Glomerular visceral epithelial cell (primary cell): ENCODE measurements around the gene HSPA1B.
"Not testable (repeated sequence)": the region's sequence is repeated elsewhere in the genome, so short reads cannot be mapped to it uniquely, and the experiment has no call there.

Experiments
- DNase-seq: peaks from one replicate; pipeline ENCODE4 v3.0.0-alpha.2; 2016; ENCODE audit errors: extremely low spot score

Gene HSPA1B

DNA sequence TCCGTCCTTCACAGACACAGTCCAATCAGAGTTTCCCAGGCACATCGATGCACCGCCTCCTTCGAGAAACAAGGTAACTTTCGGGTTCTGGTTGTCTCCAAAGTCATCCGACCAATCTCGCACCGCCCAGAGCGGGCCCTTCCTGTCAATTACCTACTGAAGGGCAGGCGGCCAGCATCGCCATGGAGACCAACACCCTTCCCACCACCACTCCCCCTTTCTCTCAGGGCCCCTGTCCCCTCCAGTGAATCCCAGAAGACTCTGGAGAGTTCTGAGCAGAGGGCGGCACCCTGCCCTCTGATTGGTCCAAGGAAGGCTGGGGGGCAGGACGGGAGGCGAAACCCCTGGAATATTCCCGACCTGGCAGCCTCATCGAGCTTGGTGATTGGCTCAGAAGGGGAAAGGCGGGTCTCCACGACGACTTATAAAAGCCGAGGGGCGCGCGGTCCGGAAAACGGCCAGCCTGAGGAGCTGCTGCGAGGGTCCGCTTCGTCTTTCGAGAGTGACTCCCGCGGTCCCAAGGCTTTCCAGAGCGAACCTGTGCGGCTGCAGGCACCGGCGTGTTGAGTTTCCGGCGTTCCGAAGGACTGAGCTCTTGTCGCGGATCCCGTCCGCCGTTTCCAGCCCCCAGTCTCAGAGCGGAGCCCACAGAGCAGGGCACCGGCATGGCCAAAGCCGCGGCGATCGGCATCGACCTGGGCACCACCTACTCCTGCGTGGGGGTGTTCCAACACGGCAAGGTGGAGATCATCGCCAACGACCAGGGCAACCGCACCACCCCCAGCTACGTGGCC is at the start of gene HSPA1B:
Gene HSPA1B (plus strand): TSS at position 453 of the 794 bp plus-strand sequence. CDS start 213 bp downstream, at position 666.
- DNase-seq: peak; percentile 100

DNA sequence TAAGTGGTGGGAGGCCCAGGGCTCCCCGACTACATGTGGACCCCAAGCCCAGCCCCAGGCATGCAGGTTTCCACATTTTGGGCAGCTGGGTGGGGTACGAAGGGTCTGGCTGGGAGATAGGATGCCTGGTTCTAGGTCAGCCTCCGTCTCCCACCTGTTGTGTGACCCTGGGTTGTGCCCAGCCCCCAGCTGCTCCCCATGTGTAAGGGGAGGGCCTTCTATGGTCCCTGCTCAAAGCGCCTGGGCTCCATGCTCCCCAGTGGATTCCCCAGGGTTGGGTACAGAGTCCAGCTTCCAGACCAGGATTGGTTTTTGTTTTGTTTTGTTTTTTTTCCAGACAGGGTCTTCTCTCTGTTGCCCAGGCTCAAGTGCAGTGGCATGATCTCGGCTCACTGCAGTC is 49.3 kb upstream of the HSPA1B start:
- no peak for DNase-seq

DNA sequence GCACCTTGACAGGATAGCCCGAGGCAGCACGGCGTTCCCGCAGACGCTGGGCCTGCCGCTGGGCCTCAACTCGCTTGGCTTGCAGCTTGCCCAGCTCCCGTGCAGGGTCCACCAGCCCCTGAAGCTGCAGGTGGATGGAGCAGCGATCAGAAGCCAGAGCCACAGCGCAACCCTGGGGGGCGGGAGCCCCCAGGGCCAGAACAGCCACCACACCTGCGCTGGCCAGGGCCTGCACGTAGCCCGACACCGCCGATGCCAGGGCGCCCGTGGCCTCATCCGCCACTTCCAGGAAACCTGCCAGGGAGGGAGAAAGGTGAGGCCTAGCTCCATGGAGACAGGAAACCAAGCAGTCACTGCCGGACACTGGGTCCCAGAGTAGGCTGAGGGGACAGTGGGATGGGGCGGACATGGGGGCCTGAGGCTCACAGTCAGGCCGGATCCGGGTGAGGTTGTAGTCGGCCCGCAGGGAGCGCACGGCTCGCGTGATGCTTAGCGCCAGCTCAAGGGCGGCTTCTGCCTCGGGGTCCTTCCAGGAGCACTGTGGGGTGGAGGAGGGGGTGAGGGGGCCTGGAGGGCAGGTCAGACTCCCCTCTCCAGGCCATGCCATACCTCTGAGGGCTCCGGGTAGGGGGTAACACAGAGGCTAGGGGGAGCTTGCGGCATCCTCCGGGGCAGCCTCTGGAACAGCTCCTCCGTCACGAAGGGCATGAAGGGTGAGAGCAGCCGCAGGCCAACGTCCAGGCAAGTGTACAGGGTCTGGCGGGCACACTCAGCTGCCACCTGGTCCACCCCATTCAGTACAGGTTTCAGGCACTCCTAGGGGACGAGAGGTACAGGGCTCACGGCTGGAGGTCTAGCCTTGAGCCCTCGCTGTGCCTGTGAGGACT is 48.3 kb upstream of the HSPA1B start:
- no peak for DNase-seq

DNA sequence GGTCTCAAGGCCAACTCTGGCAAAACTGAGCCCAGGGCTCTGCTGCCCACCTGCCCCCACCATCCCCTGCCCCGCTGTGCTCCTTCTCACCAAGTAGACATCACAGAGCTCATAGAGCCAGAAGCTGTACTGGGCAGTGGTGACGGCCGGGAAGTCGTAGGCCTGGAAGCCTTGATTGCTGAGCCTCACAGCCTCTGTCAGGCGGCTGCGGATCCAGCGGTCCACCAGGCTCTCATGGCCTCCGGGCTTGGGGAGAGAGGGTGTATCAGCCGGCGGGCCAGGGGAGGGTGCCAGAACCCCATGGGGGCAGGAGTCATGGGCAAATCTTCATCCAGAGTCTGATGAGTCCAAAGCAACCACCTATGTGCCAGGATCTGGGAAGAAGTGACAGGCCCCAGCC is 47.6 kb upstream of the HSPA1B start:
- no peak for DNase-seq

DNA sequence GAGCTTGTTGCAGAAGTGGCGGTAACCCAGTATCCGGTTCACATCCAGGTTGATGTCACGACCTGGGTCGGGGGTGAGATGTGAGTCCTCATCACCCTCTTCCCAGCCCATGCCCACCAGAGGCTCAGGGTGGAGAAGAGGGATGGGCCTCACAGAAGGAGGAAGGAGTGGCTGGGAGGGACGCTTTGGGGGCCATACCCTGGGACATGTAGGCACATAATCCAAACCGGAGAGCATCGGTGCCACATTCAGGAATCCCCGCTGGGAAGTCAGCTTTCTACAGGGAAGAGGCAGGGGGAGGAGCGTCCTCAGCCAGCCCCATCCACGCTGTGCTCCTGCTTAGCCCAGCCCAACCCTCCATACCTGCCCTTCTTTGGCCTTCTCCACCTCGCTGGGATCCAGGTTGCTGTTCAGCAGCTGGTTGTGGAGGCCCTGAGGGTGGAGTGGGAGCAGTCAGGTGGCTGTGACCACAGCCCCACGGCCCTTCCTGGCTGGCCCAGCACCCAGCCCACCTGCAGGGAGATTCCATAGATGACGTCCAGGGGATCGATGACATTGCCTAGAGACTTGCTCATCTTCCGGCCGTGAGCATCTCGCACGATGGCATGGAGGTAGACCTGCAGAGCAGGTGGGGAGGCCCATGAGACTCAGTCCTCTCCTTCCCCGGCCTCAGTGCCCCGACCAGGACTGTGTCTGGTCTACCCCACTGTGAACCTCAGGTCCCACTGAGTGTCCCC is 46.9 kb upstream of the HSPA1B start:
- no peak for DNase-seq

DNA sequence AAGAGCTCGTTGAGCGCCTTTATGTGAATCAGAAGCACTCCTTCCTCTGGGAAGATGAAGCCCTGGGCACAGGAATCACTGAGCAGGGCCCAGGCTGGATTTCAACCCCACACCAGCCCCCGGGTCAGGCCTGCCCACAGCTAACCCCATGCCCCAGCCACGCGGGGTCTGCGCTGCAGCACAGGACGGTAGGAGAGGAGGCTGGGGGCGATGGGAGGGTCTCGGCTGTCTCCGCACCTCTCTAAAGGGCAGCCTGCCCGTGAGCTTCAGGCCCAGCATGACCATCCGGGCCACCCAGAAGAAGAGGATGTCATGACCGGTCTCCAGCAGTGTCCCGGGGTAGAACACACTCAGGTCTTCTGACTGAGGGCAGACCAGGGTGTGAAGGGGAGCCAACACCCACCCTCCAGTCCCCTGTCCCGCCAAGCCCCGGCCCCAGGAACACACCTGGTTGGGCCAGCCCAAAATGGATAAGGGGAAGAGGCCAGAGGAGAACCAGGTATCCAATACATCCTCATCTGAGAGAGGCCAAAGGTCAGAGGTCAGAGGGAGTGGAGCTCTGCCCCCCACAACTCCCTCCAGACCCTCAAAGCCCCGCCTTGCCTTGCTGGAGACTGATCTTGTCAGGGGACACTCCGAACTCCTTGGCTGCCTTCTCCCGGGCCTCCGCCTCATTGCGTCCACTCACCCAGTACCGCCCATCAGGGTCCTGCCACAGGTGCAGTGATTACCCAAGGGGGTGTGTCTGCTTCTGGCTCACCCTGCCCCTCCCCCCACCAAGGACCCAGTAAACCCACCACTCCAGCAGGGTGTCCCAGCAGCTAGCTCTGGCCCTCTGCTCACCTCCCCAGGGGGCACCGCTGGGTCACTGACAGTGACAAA is 46.1 kb upstream of the HSPA1B start:
- DNase-seq: no peak

DNA sequence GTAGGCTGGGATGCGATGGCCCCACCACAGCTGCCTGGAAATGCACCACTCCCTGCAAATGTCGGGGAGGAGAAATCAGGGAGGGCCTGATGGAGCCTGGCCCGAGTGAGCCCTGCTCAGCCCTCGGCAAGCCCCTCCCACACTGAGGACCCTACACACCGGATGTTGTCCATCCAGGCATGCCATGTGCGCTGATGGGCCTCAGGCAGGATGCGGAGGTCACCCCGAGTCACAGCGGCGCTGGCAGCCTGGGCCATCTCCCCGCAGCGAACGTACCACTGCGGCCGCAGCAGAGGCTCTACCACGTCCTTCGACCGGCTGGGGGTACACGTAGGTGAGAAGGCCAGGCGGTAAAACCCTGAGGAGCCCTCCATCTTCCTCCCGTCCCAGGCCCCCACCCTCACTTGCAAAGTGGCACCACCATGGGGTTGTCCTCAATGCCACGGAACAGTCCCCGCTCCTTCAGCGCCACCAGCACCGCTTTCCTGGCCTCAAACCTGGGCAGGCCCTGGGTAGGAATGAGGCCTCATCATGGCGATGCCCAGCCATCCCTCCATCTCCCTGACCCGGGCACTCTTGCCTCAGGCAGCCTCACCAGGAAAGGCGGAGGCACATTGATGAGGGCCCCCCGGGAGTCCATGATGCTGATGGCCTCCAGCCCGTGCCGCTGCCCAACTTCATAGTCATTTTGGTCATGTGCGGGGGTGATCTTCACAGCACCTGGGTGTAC is 45.2 kb upstream of the HSPA1B start:
- no peak for DNase-seq

DNA sequence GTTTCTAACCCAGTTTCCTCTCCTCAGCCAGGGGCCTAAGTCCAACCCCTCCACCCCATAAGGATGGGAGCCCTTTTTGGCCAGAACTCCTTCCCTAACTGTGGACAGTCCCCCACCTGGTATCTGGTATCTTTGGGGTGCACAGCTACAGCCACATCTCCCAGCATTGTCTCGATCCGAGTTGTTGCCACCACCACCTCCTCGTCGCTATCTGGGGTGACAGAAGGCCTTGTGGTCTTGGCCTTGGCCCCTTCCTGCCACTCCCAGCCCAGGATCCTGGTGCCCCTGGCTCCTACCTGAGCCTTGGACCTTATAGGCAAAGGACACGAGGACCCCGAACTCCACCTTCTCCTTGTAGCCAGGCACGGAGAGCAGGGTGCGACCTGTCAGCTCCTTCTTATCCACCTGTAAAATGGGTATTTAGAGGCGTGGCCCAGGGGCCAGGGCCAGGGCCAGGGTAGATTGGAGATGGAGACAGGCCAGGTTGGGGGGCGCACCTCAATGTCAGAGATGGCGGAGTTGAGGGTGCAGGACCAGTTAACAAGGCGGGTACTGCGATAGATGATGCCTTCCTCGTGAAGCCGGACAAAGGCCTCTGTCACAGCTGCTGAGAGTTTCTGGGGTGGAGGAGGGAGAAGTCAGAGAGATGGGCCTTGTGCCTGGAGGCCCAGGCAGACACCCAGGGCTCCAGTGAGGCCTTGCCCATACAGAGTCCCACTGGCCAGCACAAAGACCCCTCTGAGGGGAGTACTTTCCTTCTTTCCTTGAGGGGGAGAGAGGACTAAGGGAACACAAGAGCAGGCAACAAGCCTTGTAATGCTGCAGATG is 43.2 kb upstream of the HSPA1B start:
- no peak for DNase-seq

DNA sequence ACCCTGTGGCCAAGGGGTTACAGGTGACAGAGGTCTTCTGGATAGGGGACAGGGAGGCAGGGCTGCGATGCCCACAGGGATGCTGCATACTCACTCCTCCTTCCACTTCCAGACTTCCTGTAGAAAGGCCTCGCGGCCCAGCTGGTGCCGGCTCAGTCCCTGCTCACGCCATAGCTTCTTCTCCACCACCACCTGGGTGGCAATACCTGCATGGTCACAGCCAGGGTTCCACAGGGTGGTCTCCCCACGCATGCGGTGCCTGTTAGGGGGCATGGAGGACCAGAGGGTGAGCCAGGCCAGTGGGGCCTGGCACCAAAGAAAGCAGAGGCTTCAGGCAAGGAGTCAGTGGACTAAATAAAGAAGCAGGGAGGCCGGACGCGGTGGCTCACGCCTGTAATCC is 42.1 kb upstream of the HSPA1B start:
- no peak for DNase-seq

DNA sequence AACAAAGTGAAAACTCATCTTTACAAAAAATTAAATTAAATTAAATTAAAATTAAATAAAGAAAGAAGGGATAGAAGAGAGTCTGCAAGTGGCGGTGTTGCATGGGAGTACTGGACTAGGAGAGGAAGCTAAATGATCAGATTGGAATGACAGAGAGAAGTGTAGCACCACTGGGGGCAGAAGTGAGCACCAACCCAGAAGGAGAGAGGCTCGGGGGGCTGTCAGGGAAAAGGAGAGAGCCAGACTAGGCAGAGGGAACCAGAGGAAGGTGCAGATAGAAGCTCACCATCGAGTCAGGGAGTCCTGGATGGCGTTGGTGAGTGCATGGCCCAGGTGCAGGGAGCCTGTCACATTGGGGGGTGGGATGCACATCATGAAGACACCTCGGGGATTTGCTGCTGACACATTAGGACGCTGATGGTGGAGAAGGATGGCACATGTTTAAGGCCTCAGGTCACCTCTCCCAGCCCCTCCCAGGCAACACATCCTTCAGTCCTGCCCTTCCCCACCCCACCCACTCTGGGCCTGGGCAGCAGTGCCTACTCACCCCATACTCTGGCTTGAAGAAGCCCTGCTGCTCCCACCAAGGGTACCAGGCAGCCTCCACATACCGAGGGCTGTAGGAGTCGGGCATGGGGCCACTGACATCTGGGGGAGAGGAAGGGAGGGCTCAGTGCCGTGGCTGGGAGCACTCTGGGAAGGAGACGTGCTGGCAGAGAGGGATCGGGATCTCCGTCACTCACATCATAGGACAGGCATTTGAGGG is 36.0 kb upstream of the HSPA1B start:
- peak; percentile 42 for DNase-seq

DNA sequence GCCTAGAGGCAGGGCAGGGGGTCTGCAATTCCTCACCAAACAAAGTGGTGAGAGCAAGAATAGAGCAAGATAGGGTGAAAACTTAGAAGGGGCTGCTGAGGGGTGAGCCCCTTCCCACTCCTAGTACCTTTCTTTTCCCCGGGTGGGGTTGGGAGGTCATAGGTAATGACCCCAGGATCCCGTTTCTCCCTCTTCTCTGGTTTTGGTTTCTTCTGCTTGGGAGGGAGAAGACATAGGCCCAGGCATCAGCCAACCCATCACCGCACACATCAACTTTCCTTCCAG is 35.5 kb upstream of the HSPA1B start:
- no peak for DNase-seq

DNA sequence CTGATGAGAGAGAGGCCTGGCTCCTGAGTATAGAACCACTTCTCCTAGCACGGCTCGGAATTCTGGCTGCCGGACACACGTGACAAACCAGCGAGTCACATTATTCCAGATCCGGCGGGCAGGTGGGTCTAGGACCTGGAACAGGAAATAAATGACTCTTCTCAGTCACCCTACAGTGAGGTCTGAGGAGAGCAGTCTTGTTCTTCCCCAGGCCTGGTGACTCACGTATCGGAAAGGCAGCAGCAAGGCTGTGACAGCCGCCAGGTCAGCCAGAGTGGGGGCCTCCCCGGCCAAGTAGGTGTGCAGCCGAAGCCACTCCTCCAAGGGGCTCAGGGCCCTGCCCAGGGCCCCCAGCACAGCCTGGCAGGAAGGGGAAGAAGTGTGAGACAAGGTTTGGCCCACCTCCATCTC is 34.8 kb upstream of the HSPA1B start:
- DNase-seq: peak; percentile 82

DNA sequence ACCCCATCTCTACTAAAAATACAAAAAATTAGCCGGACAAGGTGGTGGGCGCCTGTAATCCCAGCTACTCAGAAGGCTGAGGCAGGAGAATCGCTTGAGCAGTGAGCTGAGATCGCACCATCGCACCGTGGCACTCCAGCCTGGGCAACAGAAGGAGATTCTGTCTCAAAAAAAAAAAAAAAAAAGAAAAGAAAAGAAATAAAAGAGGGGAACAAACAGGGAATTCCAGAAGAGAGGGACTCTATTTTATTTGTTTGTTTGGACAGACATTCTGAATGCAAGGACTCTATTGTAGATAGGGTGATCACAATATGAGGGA is 33.7 kb upstream of the HSPA1B start:
- not testable (repeated sequence) for DNase-seq

DNA sequence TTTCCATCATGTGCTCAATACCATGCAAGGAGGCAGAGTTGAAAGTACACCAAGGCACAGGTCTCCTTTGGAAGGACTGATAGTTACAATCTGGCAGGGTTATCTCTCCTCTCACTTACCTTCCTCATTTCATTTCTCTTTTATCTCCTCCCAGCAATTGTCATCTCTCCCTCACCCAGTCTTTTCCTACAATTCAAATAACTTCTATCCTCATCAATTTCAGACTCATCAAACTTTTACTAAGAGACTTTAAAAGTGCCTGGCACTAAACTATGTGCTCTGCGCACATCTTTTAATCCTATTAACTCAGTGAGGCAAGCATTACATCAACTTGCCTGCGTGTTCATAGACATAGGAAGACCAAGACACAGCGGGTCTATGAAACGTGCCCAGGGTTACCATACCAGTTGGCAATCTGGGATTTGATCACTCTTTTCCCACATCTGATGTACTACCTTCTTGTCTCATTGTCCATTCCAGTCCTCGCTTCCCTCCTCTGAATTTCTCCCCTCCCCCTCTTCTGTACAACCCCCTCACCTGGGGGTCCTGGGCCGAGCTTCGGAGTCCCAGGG is 33.2 kb upstream of the HSPA1B start:
- DNase-seq: peak; percentile 42

DNA sequence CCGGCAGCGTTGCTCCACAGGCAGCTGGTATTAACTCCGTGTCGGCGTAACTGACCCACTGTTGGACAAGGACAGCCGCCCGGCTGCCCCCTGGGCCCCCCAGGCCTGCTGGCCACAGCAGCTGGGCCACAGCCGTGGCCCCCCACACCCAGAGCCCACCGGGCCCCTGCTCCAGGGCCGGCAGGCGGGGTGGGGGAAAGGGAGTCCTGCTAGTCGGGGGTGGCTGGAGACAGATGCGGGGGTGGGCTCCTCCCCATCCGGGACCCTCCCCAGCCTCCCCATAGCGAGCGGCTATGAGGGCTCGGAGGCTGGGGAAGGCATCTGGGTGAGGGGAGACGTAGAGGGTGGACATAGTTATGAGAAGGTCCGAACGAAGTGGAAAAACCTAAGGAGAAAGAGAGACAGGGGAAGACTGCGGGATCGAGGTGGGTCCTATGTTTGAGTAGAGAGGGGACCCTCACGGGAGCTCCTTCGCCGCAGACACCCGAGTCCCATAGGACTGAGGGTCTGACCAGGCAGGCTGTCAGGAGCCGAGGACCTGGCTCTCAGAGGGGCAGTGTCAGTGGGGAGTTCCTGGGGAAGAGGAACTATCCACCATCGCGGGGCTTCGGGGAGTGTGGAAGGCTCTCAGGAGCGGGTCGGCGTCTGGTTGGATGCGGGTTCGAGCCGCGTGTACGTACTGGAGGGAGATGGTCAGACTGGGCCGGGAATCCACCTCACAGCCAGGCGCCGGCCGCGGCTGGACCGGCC is 32.5 kb upstream of the HSPA1B start:
- no peak for DNase-seq

DNA sequence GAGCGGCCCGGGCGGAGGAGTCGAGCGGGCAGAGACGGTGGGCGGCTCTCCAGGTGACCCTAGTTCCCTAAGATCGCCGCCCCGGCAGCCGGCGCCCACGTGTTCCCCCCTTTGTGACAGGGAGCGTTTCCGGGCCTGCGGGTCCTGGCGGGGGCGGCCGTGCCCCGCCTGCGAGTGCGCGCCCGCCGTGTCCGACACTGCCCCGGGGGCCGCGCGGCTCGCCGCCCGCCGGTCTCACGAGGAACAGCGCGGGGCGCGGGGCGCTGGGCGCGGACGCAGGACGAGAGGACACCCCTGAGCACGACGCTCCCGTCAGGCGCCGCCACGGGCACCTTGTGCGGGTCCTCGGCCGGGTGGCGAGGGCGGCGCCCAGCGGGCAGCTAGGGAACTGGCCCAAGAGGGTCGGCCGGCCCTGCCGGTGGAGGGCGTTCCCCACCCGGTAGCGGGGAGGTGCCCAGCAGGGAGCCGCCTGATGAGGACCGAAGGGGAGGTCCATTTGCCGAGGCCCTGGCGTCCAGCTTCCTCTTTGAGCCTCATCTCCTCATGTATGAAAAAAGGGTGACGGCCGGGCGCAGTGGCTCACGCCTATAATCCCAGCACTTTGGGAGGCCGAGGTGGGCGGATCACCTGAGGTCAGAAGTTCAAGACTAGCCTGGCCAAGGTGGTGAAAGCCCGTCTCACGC is 31.8 kb upstream of the HSPA1B start, which contains the start of gene VARS1:
Gene VARS1 (minus strand): TSS at position 137 of the 683 bp plus-strand sequence. CDS start 535 bp downstream, outside the sequence.
- DNase-seq: peak; percentile 93

DNA sequence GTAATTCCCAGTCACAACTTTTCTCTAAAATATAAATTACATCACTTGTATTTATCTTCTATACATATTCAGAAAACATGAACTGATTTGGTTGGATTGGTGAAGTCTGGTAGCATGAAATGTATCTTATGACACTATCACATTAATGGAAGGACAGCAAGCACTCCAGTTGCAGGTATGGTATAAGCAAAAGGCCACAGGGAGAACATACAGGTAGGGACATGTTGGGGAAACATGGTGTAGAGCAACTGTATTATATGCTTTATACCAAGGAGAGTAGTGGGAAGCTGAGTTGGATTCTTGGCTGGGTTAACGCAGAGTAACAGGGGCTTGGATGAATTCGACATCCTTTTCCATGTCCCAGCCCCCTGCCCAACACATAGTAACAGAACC is 30.5 kb upstream of the HSPA1B start:
- DNase-seq: no peak
